ENCODE results near the gene CADPS2.

CADPS2 gene

GRCh38 chr7:122901250-122901649 is 15.0 kb upstream of the CADPS2 start:
- in situ Hi-C loops (cut with MboI; ENCODE audit: low pct_unique_long_range_greater_than_20kb, low sequenced_read_pairs, unreplicated experiment), result no loop called here
- TF ChIP-seq CTCF (IDR thresholded peaks at IDR 0.05; ENCODE audit: extremely low read depth, insufficient read depth, missing control alignments), result no peak
- no peak for DNase-seq (ENCODE audit: low spot score)

GRCh38 chr7:122896509-122896908 is 10.2 kb upstream of the CADPS2 start:
- TF ChIP-seq CTCF (IDR thresholded peaks at IDR 0.05; ENCODE audit: extremely low read depth, insufficient read depth, missing control alignments), result no peak
- DNase-seq (ENCODE audit: low spot score), result no peak
- in situ Hi-C loops (cut with MboI; ENCODE audit: low pct_unique_long_range_greater_than_20kb, low sequenced_read_pairs, unreplicated experiment), result no loop called here

- no peak for DNase-seq (ENCODE audit: low spot score)
- in situ Hi-C loops (cut with MboI; ENCODE audit: low pct_unique_long_range_greater_than_20kb, low sequenced_read_pairs, unreplicated experiment), result no loop called here
- no peak for TF ChIP-seq CTCF (IDR thresholded peaks at IDR 0.05; ENCODE audit: extremely low read depth, insufficient read depth, missing control alignments)
These were observed 7.2 kb upstream of the CADPS2 start for GRCh38 chr7:122893486-122893885.

- DNase-seq (ENCODE audit: low spot score), result no peak
- no peak for TF ChIP-seq CTCF (IDR thresholded peaks at IDR 0.05; ENCODE audit: extremely low read depth, insufficient read depth, missing control alignments)
- in situ Hi-C loops (cut with MboI; ENCODE audit: low pct_unique_long_range_greater_than_20kb, low sequenced_read_pairs, unreplicated experiment), result no loop called here
These were observed 2.9 kb upstream of the CADPS2 start for GRCh38 chr7:122889116-122889515.

- DNase-seq (ENCODE audit: low spot score), result no peak
- in situ Hi-C loops (cut with MboI; ENCODE audit: low pct_unique_long_range_greater_than_20kb, low sequenced_read_pairs, unreplicated experiment), result no loop called here
- no peak for TF ChIP-seq CTCF (IDR thresholded peaks at IDR 0.05; ENCODE audit: extremely low read depth, insufficient read depth, missing control alignments)
These were observed 1.6 kb upstream of the CADPS2 start for GRCh38 chr7:122887848-122888247.

GRCh38 chr7:122887198-122887597 is 938 bp upstream of the CADPS2 start:
- in situ Hi-C loops (cut with MboI; ENCODE audit: low pct_unique_long_range_greater_than_20kb, low sequenced_read_pairs, unreplicated experiment), result no loop called here
- no peak for TF ChIP-seq CTCF (IDR thresholded peaks at IDR 0.05; ENCODE audit: extremely low read depth, insufficient read depth, missing control alignments)
- peak; percentile 35 for DNase-seq (ENCODE audit: low spot score)
